Thyroid gland (tissue), 4 donors: ENCODE data around the gene ARHGAP30.

Experiments used
- POLR2A ChIP-seq, 2 donors: fragments of 450-650 bp; IDR thresholded peaks; one replicate each; pipeline ENCODE4 v1.6.1; 2017; ENCODE audit warnings: antibody characterized with exemption in 2 of 2, mild to moderate bottlenecking in 2 of 2, moderate library complexity in 1 of 2
- TF ChIP-seq, protein P1 (sequence below), 6 experiments: fragments of 200-600 bp in 3 of 6; fragments of 450-650 bp in 3 of 6; sonication (generic) in 3 of 6; IDR thresholded peaks; one replicate each; pipeline ENCODE4 v1.5.1; 2016 to 2019; ENCODE audit warnings: antibody characterized with exemption in 6 of 6, mild to moderate bottlenecking in 2 of 6, inconsistent platforms in 1 of 6, moderate library complexity in 1 of 6

DNA sequence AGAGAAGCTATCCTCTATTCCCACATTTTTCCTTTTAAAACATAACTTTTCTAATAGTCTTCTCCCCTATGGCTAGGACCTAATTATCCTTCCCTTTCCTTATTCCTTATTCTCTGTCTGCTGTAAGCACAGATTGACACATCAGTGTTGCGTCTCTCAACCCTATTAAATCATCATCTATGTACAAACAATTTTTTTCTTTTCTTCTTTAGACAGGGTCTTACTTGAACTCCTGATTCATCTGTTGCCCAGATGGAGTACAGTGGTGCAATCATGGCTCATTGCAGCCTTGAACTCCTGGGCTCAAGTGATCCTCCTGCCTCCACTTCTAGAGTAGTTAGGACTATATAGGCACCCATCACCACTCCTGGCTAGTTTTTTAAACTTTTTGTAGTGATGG lies 36.7 kb upstream of the ARHGAP30 start:
- TF ChIP-seq, protein P1, sequence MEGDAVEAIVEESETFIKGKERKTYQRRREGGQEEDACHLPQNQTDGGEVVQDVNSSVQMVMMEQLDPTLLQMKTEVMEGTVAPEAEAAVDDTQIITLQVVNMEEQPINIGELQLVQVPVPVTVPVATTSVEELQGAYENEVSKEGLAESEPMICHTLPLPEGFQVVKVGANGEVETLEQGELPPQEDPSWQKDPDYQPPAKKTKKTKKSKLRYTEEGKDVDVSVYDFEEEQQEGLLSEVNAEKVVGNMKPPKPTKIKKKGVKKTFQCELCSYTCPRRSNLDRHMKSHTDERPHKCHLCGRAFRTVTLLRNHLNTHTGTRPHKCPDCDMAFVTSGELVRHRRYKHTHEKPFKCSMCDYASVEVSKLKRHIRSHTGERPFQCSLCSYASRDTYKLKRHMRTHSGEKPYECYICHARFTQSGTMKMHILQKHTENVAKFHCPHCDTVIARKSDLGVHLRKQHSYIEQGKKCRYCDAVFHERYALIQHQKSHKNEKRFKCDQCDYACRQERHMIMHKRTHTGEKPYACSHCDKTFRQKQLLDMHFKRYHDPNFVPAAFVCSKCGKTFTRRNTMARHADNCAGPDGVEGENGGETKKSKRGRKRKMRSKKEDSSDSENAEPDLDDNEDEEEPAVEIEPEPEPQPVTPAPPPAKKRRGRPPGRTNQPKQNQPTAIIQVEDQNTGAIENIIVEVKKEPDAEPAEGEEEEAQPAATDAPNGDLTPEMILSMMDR (IDR thresholded peaks at IDR 0.05): no peak
- no peak for TF ChIP-seq POLR2A (IDR thresholded peaks at IDR 0.05)
